ENCODE measurements around the gene ANAPC7.
"Not testable (repeated sequence)": the region's sequence is repeated elsewhere in the genome, so short reads cannot be mapped to it uniquely, and the experiment has no call there.

Gene ANAPC7

DNA sequence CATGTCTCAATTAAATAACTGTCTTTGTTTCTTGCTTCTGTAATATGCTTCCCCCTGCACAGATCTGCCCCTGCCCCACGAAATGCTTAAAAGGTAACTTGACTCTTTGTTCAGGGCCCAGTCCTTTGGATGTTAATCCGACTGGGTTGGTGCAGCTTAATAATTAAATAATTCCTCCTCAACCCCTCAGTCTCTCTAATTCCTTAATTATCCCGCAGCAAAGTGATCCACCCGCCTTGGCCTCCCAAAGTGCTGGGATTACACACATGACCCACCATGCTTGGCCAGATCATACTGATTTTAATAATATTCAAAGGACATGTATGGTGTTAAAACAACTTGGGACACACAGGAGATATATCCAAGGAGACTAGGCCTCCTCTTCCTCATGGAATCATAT, 18.2 kb upstream of the ANAPC7 start:
- H3K9ac ChIP-seq = no peak overlapping the region
- no peak overlapping the region for H2AFZ ChIP-seq
- H3K4me2 ChIP-seq (ENCODE audit: low read length) = no peak overlapping the region
- TF ChIP-seq, protein P1, sequence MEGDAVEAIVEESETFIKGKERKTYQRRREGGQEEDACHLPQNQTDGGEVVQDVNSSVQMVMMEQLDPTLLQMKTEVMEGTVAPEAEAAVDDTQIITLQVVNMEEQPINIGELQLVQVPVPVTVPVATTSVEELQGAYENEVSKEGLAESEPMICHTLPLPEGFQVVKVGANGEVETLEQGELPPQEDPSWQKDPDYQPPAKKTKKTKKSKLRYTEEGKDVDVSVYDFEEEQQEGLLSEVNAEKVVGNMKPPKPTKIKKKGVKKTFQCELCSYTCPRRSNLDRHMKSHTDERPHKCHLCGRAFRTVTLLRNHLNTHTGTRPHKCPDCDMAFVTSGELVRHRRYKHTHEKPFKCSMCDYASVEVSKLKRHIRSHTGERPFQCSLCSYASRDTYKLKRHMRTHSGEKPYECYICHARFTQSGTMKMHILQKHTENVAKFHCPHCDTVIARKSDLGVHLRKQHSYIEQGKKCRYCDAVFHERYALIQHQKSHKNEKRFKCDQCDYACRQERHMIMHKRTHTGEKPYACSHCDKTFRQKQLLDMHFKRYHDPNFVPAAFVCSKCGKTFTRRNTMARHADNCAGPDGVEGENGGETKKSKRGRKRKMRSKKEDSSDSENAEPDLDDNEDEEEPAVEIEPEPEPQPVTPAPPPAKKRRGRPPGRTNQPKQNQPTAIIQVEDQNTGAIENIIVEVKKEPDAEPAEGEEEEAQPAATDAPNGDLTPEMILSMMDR (IDR thresholded peaks at IDR 0.05) = no peak
- no peaks in the 10 kb centered on the region for H3K9me3 ChIP-seq (ENCODE audit: control insufficient read depth, low read length)
- no peak overlapping the region for H3K4me3 ChIP-seq (ENCODE audit: low read depth, low read length)
- no peaks in the 10 kb centered on the region for H3K36me3 ChIP-seq (ENCODE audit: control insufficient read depth, insufficient read depth, low read length)
- no peaks in the 10 kb centered on the region for H3K4me1 ChIP-seq
- H3K27ac ChIP-seq = no peak overlapping the region
- no peaks in the 10 kb centered on the region for H3K27me3 ChIP-seq (ENCODE audit: control insufficient read depth, insufficient read depth, low read length)
- no peaks in the 10 kb centered on the region for H3K79me2 ChIP-seq

DNA sequence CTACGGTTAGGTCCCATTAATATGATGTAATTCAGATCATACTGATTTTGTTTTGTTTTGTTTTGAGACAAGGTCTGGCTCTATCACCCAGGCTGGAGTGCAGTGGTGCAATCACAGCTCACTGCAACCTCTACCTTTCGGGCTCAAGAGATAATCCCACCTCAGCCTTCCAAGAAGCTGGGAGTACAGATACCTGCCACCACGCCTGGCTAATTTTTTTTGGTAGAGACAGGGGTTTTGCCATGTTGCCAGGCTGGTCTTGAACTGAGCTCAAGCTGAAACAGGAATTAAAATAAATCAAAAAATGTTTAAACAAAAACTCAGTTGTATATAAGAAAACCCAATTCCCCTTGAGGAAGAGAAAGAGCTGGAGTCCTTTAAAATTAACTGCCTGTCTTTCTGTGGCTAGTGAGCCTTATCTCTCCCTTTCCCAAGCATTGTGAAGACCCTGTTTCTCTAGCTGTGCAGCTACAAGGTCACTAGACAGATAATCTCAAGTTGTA, 17.7 kb upstream of the ANAPC7 start:
- H3K4me3 ChIP-seq (ENCODE audit: low read depth, low read length) = no peak overlapping the region
- no peak overlapping the region for H3K9ac ChIP-seq
- H2AFZ ChIP-seq = no peak overlapping the region
- H3K27ac ChIP-seq = no peak overlapping the region
- H3K9me3 ChIP-seq (ENCODE audit: control insufficient read depth, low read length) = no peaks in the 10 kb centered on the region
- no peaks in the 10 kb centered on the region for H3K27me3 ChIP-seq (ENCODE audit: control insufficient read depth, insufficient read depth, low read length)
- H3K79me2 ChIP-seq = no peaks in the 10 kb centered on the region
- no peaks in the 10 kb centered on the region for H3K36me3 ChIP-seq (ENCODE audit: control insufficient read depth, insufficient read depth, low read length)
- H3K4me2 ChIP-seq (ENCODE audit: low read length) = no peak overlapping the region
- TF ChIP-seq, protein P1 (IDR thresholded peaks at IDR 0.05) = no peak
- H3K4me1 ChIP-seq = no peaks in the 10 kb centered on the region

DNA sequence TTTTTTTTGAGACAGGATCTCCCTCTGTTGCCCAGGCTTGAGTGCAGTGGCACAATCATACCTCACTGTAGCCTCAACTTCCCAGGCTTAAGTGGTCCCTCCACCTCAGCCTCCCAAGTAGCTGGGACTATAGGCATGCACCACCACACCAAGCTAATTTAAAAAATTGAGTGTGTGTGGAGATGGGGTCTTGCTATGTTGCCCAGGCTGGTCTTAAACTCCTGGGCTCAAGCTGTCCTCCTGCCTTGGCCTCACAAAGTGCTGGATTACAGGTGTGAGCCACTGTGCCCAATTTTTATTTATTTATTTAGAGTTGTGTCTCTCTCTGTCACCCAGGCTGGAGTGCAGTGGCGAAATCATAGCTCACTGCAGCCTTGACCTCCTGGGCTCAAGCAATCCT, 17.1 kb upstream of the ANAPC7 start:
- not testable (repeated sequence) for H3K36me3 ChIP-seq (ENCODE audit: control insufficient read depth, insufficient read depth, low read length); H3K4me2 ChIP-seq (ENCODE audit: low read length); H3K4me3 ChIP-seq (ENCODE audit: low read depth, low read length); H3K27ac ChIP-seq; H2AFZ ChIP-seq; H3K27me3 ChIP-seq (ENCODE audit: control insufficient read depth, insufficient read depth, low read length); H3K4me1 ChIP-seq; H3K9ac ChIP-seq; H3K9me3 ChIP-seq (ENCODE audit: control insufficient read depth, low read length); H3K79me2 ChIP-seq

DNA sequence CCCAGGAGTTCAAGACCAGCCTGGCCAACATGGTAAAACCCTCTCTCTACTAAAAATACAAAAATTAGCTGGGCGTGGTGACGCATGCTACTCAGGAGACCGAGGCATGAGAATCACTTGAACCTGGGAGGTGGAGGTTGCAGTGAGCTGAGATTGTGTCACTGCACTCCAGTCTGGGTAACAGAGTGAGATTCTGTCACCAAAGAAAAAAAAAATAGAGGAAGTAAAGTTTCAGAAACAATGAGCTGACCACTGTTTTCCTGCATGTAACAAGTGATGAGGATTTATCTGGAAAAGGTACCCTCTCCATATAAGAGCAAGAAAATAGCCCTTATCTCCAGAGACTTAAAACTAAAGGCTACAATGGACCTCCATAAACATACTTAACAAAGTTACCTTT, 13.6 kb upstream of the ANAPC7 start:
- not testable (repeated sequence) for H2AFZ ChIP-seq; H3K9ac ChIP-seq; H3K36me3 ChIP-seq (ENCODE audit: control insufficient read depth, insufficient read depth, low read length); H3K79me2 ChIP-seq; H3K4me3 ChIP-seq (ENCODE audit: low read depth, low read length); H3K4me1 ChIP-seq; H3K9me3 ChIP-seq (ENCODE audit: control insufficient read depth, low read length); H3K27ac ChIP-seq; H3K27me3 ChIP-seq (ENCODE audit: control insufficient read depth, insufficient read depth, low read length); H3K4me2 ChIP-seq (ENCODE audit: low read length)

DNA sequence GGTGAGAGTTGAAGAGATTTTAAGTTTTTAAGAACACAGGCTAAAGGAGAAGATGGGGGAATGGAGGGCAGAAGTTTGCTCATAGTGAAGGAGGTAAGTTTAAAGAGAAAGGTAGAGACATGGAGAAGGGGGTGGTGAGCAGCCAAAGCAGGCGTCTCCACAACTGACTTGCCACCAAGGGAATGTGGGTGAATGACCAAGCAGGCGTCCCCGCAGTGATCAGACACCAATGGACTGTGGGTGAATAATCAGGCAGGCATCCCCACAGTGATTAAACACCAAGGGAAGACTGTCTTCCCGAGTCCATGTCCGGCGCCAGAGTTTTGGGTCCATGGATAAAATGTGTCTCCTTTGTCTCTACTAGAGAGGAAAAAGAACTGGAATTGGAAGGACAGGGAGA, 6.6 kb upstream of the ANAPC7 start:
- not testable (repeated sequence) for H3K9ac ChIP-seq; H3K4me3 ChIP-seq (ENCODE audit: low read depth, low read length); H3K79me2 ChIP-seq; H3K9me3 ChIP-seq (ENCODE audit: control insufficient read depth, low read length); H3K27me3 ChIP-seq (ENCODE audit: control insufficient read depth, insufficient read depth, low read length); H3K4me2 ChIP-seq (ENCODE audit: low read length); H3K4me1 ChIP-seq; H3K27ac ChIP-seq; H3K36me3 ChIP-seq (ENCODE audit: control insufficient read depth, insufficient read depth, low read length); H2AFZ ChIP-seq

DNA sequence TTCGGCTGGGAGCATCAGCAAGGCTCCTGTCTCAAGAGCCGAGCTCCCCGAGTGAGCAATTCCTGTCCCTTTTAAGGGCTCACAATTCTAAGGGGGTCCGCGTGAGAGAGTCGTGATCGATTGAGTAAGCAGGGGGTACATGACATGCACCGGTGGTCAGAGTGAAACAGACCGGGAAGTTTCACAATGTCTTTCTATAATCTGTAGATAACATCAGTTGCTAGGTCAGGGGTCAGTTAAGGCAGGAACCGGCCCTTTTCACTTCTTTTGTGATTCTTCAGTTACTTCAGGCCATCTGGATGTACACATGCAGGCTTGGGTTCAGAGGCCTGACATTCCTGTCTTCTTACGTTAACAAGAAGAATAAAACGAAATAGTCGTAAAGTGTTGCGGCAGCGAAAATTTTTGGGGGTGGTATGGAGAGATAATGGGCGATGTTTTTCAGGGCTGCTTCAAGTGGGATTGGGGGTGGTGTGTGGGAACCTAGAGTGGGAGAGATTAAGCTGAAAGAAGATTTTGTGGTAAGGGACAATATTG, 1.7 kb upstream of the ANAPC7 start:
- H3K27ac ChIP-seq; H3K27me3 ChIP-seq (ENCODE audit: control insufficient read depth, insufficient read depth, low read length); H3K36me3 ChIP-seq (ENCODE audit: control insufficient read depth, insufficient read depth, low read length); H3K9me3 ChIP-seq (ENCODE audit: control insufficient read depth, low read length); H3K4me3 ChIP-seq (ENCODE audit: low read depth, low read length); H3K4me1 ChIP-seq; H3K79me2 ChIP-seq; H3K4me2 ChIP-seq (ENCODE audit: low read length); H2AFZ ChIP-seq; H3K9ac ChIP-seq: not testable (repeated sequence)
